ENCODE measurements around the gene IQGAP3.
A peak's percentile ranks its signal among the peaks of the same experiment; 100 is the strongest.
"Not testable (repeated sequence)": the region's sequence is repeated elsewhere in the genome, so short reads cannot be mapped to it uniquely, and the experiment has no call there.

Gene IQGAP3

GRCh38 chr1:156571919-156572662, at the start of gene IQGAP3:
TSS of gene IQGAP3 (minus strand) at chr1:156572565. CDS start at chr1:156572529, 36 bp downstream.
- peak; percentile 80 for DNase-seq
- in situ Hi-C loops (cut with MboI; ENCODE audit: low pct_unique_long_range_greater_than_20kb, low sequenced_read_pairs) = no loop called here

GRCh38 chr1:156619582-156619955, 47.2 kb upstream of the IQGAP3 start:
- in situ Hi-C loops (cut with MboI; ENCODE audit: low pct_unique_long_range_greater_than_20kb, low sequenced_read_pairs) = no loop called here
- DNase-seq = no peak

GRCh38 chr1:156618853-156619581, 46.7 kb upstream of the IQGAP3 start, which contains the start of gene HAPLN2:
TSS of gene HAPLN2 (plus strand) at chr1:156619415. CDS start at chr1:156623491, 4,076 bp downstream.
- in situ Hi-C loops (cut with MboI; ENCODE audit: low pct_unique_long_range_greater_than_20kb, low sequenced_read_pairs) = no loop called here
- peak; percentile 42 for DNase-seq

GRCh38 chr1:156616463-156616862, 44.1 kb upstream of the IQGAP3 start:
- no peak for DNase-seq
- in situ Hi-C loops (cut with MboI; ENCODE audit: low pct_unique_long_range_greater_than_20kb, low sequenced_read_pairs) = no loop called here

GRCh38 chr1:156615946-156616345, 43.6 kb upstream of the IQGAP3 start:
- DNase-seq = no peak

GRCh38 chr1:156612666-156613065, 40.3 kb upstream of the IQGAP3 start:
- in situ Hi-C loops (cut with MboI; ENCODE audit: low pct_unique_long_range_greater_than_20kb, low sequenced_read_pairs) = no loop called here
- DNase-seq = no peak

More at GRCh38 chr1:156615946-156616345, 43.6 kb upstream of the IQGAP3 start:
- in situ Hi-C loops (cut with MboI; ENCODE audit: low pct_unique_long_range_greater_than_20kb, low sequenced_read_pairs) = no loop called here

GRCh38 chr1:156610072-156610471, 37.7 kb upstream of the IQGAP3 start:
- DNase-seq; in situ Hi-C loops (cut with MboI; ENCODE audit: low pct_unique_long_range_greater_than_20kb, low sequenced_read_pairs): not testable (repeated sequence)

- DNase-seq = peak; percentile 48
- in situ Hi-C loops (cut with MboI; ENCODE audit: low pct_unique_long_range_greater_than_20kb, low sequenced_read_pairs) = no loop called here
Measured at GRCh38 chr1:156608981-156609380, 36.6 kb upstream of the IQGAP3 start.

GRCh38 chr1:156608036-156608674, 35.8 kb upstream of the IQGAP3 start:
- in situ Hi-C loops (cut with MboI; ENCODE audit: low pct_unique_long_range_greater_than_20kb, low sequenced_read_pairs) = no loop called here
- peak; percentile 79 for DNase-seq

- DNase-seq; in situ Hi-C loops (cut with MboI; ENCODE audit: low pct_unique_long_range_greater_than_20kb, low sequenced_read_pairs): not testable (repeated sequence)
Measured at GRCh38 chr1:156607344-156607743, 35.0 kb upstream of the IQGAP3 start.

GRCh38 chr1:156602557-156602993, 30.2 kb upstream of the IQGAP3 start:
- DNase-seq = peak; percentile 52
- in situ Hi-C loops (cut with MboI; ENCODE audit: low pct_unique_long_range_greater_than_20kb, low sequenced_read_pairs) = no loop called here

GRCh38 chr1:156601892-156602291, 29.5 kb upstream of the IQGAP3 start:
- in situ Hi-C loops (cut with MboI; ENCODE audit: low pct_unique_long_range_greater_than_20kb, low sequenced_read_pairs) = no loop called here
- no peak for DNase-seq

- in situ Hi-C loops (cut with MboI; ENCODE audit: low pct_unique_long_range_greater_than_20kb, low sequenced_read_pairs) = no loop called here
- peak; percentile 87 for DNase-seq
Measured at GRCh38 chr1:156601122-156601830, 28.9 kb upstream of the IQGAP3 start, which contains the start of gene GPATCH4. TSS of gene GPATCH4 (minus strand) at chr1:156601479.

GRCh38 chr1:156600733-156601121, 28.4 kb upstream of the IQGAP3 start:
- in situ Hi-C loops (cut with MboI; ENCODE audit: low pct_unique_long_range_greater_than_20kb, low sequenced_read_pairs) = no loop called here
- no peak for DNase-seq

GRCh38 chr1:156599811-156600210, 27.4 kb upstream of the IQGAP3 start:
- DNase-seq = peak; percentile 83
- in situ Hi-C loops (cut with MboI; ENCODE audit: low pct_unique_long_range_greater_than_20kb, low sequenced_read_pairs) = loop anchor here (10.0 kb wide), 1 partner anchor 135 kb away; no protein-coding TSS in a partner anchor

- in situ Hi-C loops (cut with MboI; ENCODE audit: low pct_unique_long_range_greater_than_20kb, low sequenced_read_pairs) = loop anchor here (10.0 kb wide), 1 partner anchor 134 kb away; no protein-coding TSS in a partner anchor
- DNase-seq = no peak
Measured at GRCh38 chr1:156598731-156599432, 26.5 kb upstream of the IQGAP3 start.

GRCh38 chr1:156598125-156598524, 25.8 kb upstream of the IQGAP3 start:
- DNase-seq = no peak
- in situ Hi-C loops (cut with MboI; ENCODE audit: low pct_unique_long_range_greater_than_20kb, low sequenced_read_pairs) = loop anchor here (10.0 kb wide), 1 partner anchor 133 kb away; no protein-coding TSS in a partner anchor

GRCh38 chr1:156596426-156596825, 24.1 kb upstream of the IQGAP3 start:
- DNase-seq = no peak
- in situ Hi-C loops (cut with MboI; ENCODE audit: low pct_unique_long_range_greater_than_20kb, low sequenced_read_pairs) = loop anchor here (10.0 kb wide), 1 partner anchor 132 kb away; no protein-coding TSS in a partner anchor
